Activated CD8-positive, alpha-beta memory T cell treated with anti-CD3 and anti-CD28 coated beads, Interleukin-2, amount 10 ng/mL, durations not matched to agents 7 days and 5 days (primary cell): ENCODE measurements around the gene AQP9. TPM values are rescaled to one million over a fixed set of nuclear protein-coding genes. Genes with fewer than 3 reads are reported as not detected.

Experiments used
- ATAC-seq: fragments of 150-1000 bp; cut with Tn5 transposase; one replicate; pipeline ENCODE4 v1.10.0; 2021; ENCODE audit warnings: moderate library complexity
- CTCF ChIA-PET: fragments of 350-600 bp; sonication (Branson Sonifier 250); formaldehyde crosslinking; loops from one replicate; lab custom pipeline; 2021; ENCODE audit warnings: antibody characterized with exemption; lab: Charles Lee
- DNase-seq: peaks from one replicate; pipeline ENCODE4 v3.0.0-alpha.2; 2020
- H3K27ac Mint-ChIP-seq: one replicate; pipeline ENCODE4 v1.8.0; 2021; ENCODE audit warnings: mild to moderate bottlenecking, mixed read lengths
- H3K27me3 Mint-ChIP-seq: one replicate; pipeline ENCODE4 v1.8.0; 2021; ENCODE audit warnings: mixed read lengths
- H3K36me3 Mint-ChIP-seq: one replicate; pipeline ENCODE4 v1.8.0; 2021; ENCODE audit warnings: mild to moderate bottlenecking, mixed read lengths
- H3K4me1 Mint-ChIP-seq: one replicate; pipeline ENCODE4 v1.8.0; 2021; ENCODE audit warnings: mixed read lengths
- H3K4me3 Mint-ChIP-seq: one replicate; pipeline ENCODE4 v1.8.0; 2021; ENCODE audit warnings: mild to moderate bottlenecking, moderate library complexity, mixed read lengths
- H3K9me3 Mint-ChIP-seq: one replicate; pipeline ENCODE4 v1.8.0; 2022; ENCODE audit warnings: low read depth, mixed read lengths
- total RNA-seq, 2 experiments: library from RNA; stranded (reverse); gene quantifications; one replicate each; pipeline ENCODE4 v1.2.3, GENCODE V29; 2021

AQP9 gene
- total RNA-seq, 2 experiments from 2014 or later: not detected

DNA sequence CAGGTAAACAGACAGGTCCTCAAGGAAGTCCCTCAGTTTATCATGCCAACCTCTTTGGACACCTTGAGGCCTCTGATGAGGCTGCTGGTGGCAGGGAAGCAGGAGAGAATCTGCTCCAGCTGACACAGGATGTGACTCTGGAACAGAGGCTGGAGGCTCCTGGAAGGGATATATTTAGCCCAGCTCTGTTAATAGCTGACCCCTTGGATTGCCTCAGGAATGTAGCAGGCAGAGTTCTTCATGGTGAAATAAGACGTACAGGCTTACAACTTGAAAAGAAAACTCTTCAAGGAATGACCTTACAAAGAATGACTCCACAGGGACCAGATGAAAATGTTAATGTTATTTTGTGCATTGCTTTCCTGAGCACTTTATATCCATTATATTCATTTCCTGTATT lies 90.5 kb downstream of the AQP9 start:
- Mint-ChIP-seq H3K4me1 (peaks cover 10% of the 10 kb centered on the region), H3K27me3 (peaks cover 23% of the 10 kb centered on the region), H3K4me3 (no peak overlapping the region), H3K9me3 (no peaks in the 10 kb centered on the region), H3K27ac (no peak overlapping the region), H3K36me3 (no peaks in the 10 kb centered on the region)
- CTCF ChIA-PET: interaction anchor here (0.6 to 2.3 kb wide), 14 partner anchors 11 to 1300 kb away, joined by 3 to 13 read pairs (median 4); partner anchors contain the start of gene MINDY2
- DNase-seq (no peak), ATAC-seq (no peak)

- Mint-ChIP-seq H3K9me3 (no peaks in the 10 kb centered on the region), H3K27ac (no peak overlapping the region), H3K27me3 (peaks cover 25% of the 10 kb centered on the region), H3K36me3 (no peaks in the 10 kb centered on the region), H3K4me1 (peaks cover 10% of the 10 kb centered on the region), H3K4me3 (no peak overlapping the region)
- ATAC-seq (no peak), DNase-seq (no peak)
- CTCF ChIA-PET: interaction anchor here (1.0 to 2.3 kb wide), 4 partner anchors 12 to 699 kb away, joined by 3 to 13 read pairs (median 3); partner anchors contain the start of gene MINDY2
Measured at GRCh38 chr15:58229297-58229768, 91.2 kb downstream of the AQP9 start.

- Mint-ChIP-seq H3K4me3 (no peak overlapping the region), H3K9me3 (no peaks in the 10 kb centered on the region), H3K4me1 (peaks cover 10% of the 10 kb centered on the region), H3K36me3 (no peaks in the 10 kb centered on the region), H3K27ac (no peak overlapping the region), H3K27me3 (peaks cover 25% of the 10 kb centered on the region)
- ATAC-seq (no peak), DNase-seq (no peak)
- CTCF ChIA-PET: no interaction called here
Measured at GRCh38 chr15:58232281-58233065, 94.3 kb downstream of the AQP9 start.

DNA sequence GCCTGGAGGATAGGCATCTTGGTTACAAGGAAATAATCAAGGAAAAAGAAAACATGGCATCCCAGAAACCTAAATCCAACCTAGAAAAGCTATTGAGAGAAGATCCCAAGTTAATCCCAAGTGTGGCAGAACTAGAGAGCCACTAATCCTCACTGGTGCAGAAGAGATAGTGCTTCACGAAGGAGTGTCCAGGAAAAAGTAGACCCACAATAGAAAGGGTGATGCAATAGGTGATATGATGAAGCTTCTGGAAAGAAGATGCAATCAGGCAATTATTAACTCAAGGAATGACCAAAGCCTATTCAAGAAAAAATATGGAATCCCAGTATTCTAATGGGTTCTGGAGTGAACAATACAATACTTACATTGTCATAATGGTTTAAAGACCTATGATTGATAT lies 95.2 kb downstream of the AQP9 start:
- H3K27ac Mint-ChIP-seq: no peak overlapping the region
- peaks cover 10% of the 10 kb centered on the region for H3K4me1 Mint-ChIP-seq
- no peak overlapping the region for H3K4me3 Mint-ChIP-seq
- peaks cover 25% of the 10 kb centered on the region for H3K27me3 Mint-ChIP-seq
- ATAC-seq (no peak), DNase-seq (no peak)
- CTCF ChIA-PET: no interaction called here
- no peaks in the 10 kb centered on the region for H3K9me3 Mint-ChIP-seq
- no peaks in the 10 kb centered on the region for H3K36me3 Mint-ChIP-seq

Other genes with a start within 250 kb of the AQP9 start
- gene ALDH1A2, start 72.7 kb upstream of the AQP9 start, total RNA-seq: 1 to 10 TPM in 1 of 2 experiments, under 1 TPM in 1; 0.82 to 1.5 TPM